Kidney epithelial cell (primary cell): ENCODE data around the gene ADRB1. TPM values are rescaled to one million over a fixed set of nuclear protein-coding genes. Genes with fewer than 3 reads are reported as not detected.

Source experiments
- DNase-seq: peaks from one replicate; pipeline ENCODE4 v3.0.0-alpha.2; 2010; ENCODE audit warnings: low read depth
- H3K27me3 ChIP-seq: 2 replicates; pipeline ENCODE4 v1.6.0; 2011; ENCODE audit warnings: low read length; ENCODE audit not compliant: control insufficient read depth, insufficient read depth
- H3K36me3 ChIP-seq: 2 replicates; pipeline ENCODE4 v1.5.1; 2011; ENCODE audit warnings: low read length; ENCODE audit not compliant: control insufficient read depth, insufficient read depth
- H3K4me3 ChIP-seq: 2 replicates; pipeline ENCODE4 v1.5.1; 2011; ENCODE audit warnings: low read depth, mild to moderate bottlenecking, control low read depth, low read length
- CTCF ChIP-seq: IDR thresholded peaks from 2 replicates; pipeline ENCODE4 v1.5.1; 2011; ENCODE audit warnings: mild to moderate bottlenecking, moderate library complexity, low read length, control low read depth, inconsistent platforms; ENCODE audit not compliant: insufficient read depth, poor library complexity, severe bottlenecking
- total RNA-seq: library from RNA; depleted of rRNA; stranded (reverse); fragments of >200 nt; gene quantifications from 2 replicates; pipeline ENCODE4 v1.2.3, GENCODE V29; 2015

The ADRB1 gene
- total RNA-seq, 1 donor from 2014 or later: 0.04 TPM

DNA sequence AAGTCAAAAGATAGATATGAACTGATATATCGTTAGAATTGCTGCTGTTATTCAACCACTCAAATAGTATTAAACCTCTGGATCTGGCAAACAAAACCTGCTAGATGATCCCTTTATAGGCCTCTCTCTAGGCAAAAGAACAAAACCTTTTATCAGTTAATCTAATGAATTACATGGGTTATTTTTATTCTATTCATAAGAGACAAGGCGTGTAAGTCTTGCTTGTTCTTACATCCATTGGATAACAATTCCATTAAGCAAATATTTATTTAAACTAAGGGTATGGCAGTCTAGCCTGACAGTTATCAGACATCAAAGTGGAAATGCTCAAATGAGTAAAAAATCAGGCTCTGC, 16.6 kb upstream of the ADRB1 start:
- DNase-seq: no peak
- H3K4me3 ChIP-seq: no peak overlapping the region
- TF ChIP-seq CTCF: no peak

DNA sequence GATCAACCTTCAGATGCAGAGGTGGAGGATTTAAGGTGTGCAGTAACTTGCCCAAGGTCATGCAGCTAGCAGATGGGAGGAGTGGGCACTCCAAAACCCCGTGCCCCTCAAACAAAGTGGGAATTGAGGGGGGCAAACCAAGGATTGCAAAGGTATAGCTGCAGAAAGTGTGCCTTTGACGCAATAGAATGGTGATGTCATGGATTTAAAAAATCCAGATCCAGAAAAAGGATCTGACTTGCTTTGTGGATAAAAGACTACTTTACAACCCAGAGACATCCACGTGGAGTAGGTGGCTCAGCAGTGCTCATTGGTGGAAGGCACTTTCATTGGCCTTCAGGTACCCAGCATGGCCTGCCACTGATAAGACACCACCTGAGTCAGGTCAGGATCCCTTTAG, 15.7 kb upstream of the ADRB1 start:
- Histone ChIP-seq H3K36me3 (no peaks in the 10 kb centered on the region), H3K27me3 (no peaks in the 10 kb centered on the region), H3K4me3 (no peak overlapping the region)
- DNase-seq: no peak
- no peak for TF ChIP-seq CTCF

More for the DNA sequence above, 16.6 kb upstream of the ADRB1 start:
- no peaks in the 10 kb centered on the region for H3K36me3 ChIP-seq
- no peaks in the 10 kb centered on the region for H3K27me3 ChIP-seq

GRCh38 chr10:114028425-114028824, 15.2 kb upstream of the ADRB1 start:
- H3K4me3 ChIP-seq: no peak overlapping the region
- no peak for DNase-seq
- TF ChIP-seq CTCF: no peak

DNA sequence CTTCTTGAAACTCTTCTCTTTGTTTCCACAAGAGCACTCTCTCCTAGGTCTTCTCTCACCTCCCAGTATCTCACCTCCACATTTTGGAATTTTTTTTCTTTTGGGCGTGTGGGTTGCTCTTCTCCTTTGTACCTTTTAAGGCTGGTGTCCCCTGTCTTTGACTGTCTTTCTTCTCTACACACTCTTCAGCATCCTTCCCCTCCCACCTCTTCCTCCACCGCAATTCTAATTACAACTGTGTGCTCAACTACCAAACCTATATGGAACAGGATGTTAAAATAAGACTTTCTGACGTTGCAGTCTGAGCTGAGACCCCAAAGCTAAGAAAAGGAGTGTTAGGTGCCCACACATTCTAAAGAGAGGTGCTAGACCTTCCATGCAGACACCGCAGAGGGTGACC, 14.0 kb upstream of the ADRB1 start:
- H3K27me3 ChIP-seq: no peaks in the 10 kb centered on the region
- no peaks in the 10 kb centered on the region for H3K36me3 ChIP-seq
- no peak for TF ChIP-seq CTCF
- DNase-seq: no peak
- no peak overlapping the region for H3K4me3 ChIP-seq

More at GRCh38 chr10:114028425-114028824, 15.2 kb upstream of the ADRB1 start:
- Histone ChIP-seq H3K27me3 (no peaks in the 10 kb centered on the region), H3K36me3 (no peaks in the 10 kb centered on the region)

DNA sequence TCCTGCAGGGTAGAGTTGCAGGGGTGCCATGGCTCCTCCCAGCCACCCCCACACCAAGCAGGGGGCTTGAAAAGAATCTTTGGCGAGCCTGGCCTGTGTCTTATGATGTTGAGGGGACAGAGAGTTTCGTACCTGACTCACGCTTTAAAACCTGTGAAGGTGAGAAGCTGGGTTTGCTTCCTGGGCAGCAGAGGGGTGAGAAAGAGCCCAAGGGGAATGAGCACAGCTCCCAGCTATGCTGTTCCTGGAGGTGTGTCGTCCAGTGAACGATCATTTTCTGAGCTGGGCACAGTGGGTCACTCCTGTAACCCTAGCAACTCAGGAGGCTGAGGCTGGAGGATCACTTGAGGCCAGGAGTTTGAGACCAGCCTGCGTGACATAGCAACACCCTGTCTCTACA, 13.5 kb upstream of the ADRB1 start:
- no peak for TF ChIP-seq CTCF
- H3K27me3 ChIP-seq: no peaks in the 10 kb centered on the region
- DNase-seq: no peak
- no peak overlapping the region for H3K4me3 ChIP-seq
- H3K36me3 ChIP-seq: no peaks in the 10 kb centered on the region

DNA sequence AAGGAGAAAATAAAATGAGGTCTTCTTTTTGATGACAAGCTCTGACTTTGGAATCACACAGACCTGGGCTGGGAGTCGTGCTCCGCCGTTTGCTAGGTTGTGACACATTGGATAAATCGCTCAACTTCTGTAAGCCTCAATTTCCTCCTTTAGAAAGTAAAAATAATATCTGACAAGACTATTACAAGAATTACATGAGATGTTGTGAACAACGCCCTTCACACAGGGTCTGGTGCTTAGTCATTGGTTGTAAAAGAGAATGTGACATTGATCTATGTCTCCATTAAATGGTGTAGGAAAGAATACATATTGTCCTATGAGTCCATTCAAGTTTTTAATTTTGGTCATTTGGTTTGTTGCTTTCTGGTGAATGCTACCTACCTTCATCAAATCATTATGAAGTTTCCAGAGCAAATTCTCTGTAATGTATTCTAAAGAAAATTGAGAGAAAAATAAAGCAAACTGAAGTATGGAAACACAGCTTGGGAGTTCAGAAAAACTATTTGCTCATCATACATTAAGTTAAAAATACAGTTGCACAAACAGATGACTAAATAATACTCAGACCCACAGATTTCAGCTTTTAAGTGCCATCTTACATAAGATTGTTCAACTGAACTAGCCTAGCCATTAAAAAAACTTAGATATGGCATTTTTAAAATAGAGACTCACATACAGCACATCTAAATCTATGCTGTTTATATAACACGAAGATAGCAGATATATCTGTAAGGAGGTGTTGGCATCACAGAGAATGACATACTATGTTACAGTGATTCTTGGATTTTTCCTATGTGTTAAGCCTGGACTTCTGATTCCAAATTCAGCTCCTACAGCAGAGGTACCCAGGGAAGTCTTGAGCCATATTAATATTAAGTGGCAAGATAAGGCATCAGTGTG, 12.3 kb upstream of the ADRB1 start:
- no peak for TF ChIP-seq CTCF
- Histone ChIP-seq H3K27me3 (no peaks in the 10 kb centered on the region), H3K4me3 (no peak overlapping the region), H3K36me3 (no peaks in the 10 kb centered on the region)
- no peak for DNase-seq
